H9 (cell line): Measurements from ENCODE around the gene CHRNB4. TPM values are rescaled to one million over a fixed set of nuclear protein-coding genes. Genes with fewer than 3 reads are reported as not detected.

ENCODE experiments used
- DNase-seq: peaks from one replicate; pipeline ENCODE4 v3.0.0-alpha.2; 2017
- H2AFZ ChIP-seq: one replicate; pipeline ENCODE4 v1.6.1; 2013; ENCODE audit warnings: mild to moderate bottlenecking, low read length, control low read depth, moderate library complexity
- H2AK5ac ChIP-seq: 2 replicates; pipeline ENCODE4 v1.6.1; 2013; ENCODE audit warnings: low read length, control low read depth, mixed read lengths; ENCODE audit not compliant: insufficient read length
- H2BK120ac ChIP-seq: one replicate; pipeline ENCODE4 v1.6.1; 2013; ENCODE audit warnings: low read depth, mild to moderate bottlenecking, low read length, control low read depth, inconsistent platforms; ENCODE audit not compliant: poor library complexity, severe bottlenecking
- H2BK12ac ChIP-seq: 2 replicates; pipeline ENCODE4 v1.6.1; 2013; ENCODE audit warnings: low read length, control low read depth, mixed read lengths, low read depth; ENCODE audit not compliant: insufficient read length
- H2BK15ac ChIP-seq: 2 replicates; pipeline ENCODE4 v1.6.1; 2013; ENCODE audit warnings: low read depth, low read length, control low read depth
- H2BK20ac ChIP-seq: one replicate; pipeline ENCODE4 v1.6.1; 2013; ENCODE audit warnings: low read depth, mild to moderate bottlenecking, low read length, control low read depth, inconsistent platforms; ENCODE audit not compliant: poor library complexity, severe bottlenecking
- H2BK5ac ChIP-seq: 2 replicates; pipeline ENCODE4 v1.6.1; 2013; ENCODE audit warnings: low read length, control low read depth, mixed read lengths; ENCODE audit not compliant: insufficient read length
- H3K14ac ChIP-seq: 2 replicates; pipeline ENCODE4 v1.6.1; 2013; ENCODE audit warnings: low read length, control low read depth; ENCODE audit not compliant: insufficient read depth
- H3K18ac ChIP-seq: 2 replicates; pipeline ENCODE4 v1.6.1; 2013; ENCODE audit warnings: low read depth, mild to moderate bottlenecking, mixed read lengths, low read length, control low read depth; ENCODE audit not compliant: insufficient read length
- H3K23ac ChIP-seq: 2 replicates; pipeline ENCODE4 v1.6.1; 2013; ENCODE audit warnings: low read length, control low read depth, mixed read lengths, low read depth; ENCODE audit not compliant: insufficient read length
- H3K23me2 ChIP-seq: 2 replicates; pipeline ENCODE4 v1.6.1; 2013; ENCODE audit warnings: low read depth, mild to moderate bottlenecking, mixed read lengths, low read length, control low read depth; ENCODE audit not compliant: insufficient read length, poor library complexity, severe bottlenecking
- H3K27ac ChIP-seq: 2 replicates; pipeline ENCODE4 v1.5.1; 2013; ENCODE audit warnings: low read length, control low read depth, mixed read lengths, low read depth; ENCODE audit not compliant: insufficient read length
- H3K27me3 ChIP-seq: 2 replicates; pipeline ENCODE4 v1.6.1; 2013; ENCODE audit warnings: low read length, control low read depth, inconsistent platforms; ENCODE audit not compliant: insufficient read depth
- H3K4ac ChIP-seq: 2 replicates; pipeline ENCODE4 v1.6.1; 2013; ENCODE audit warnings: low read depth, mild to moderate bottlenecking, control low read depth, inconsistent platforms, low read length, moderate library complexity
- H3K4me1 ChIP-seq: 2 replicates; pipeline ENCODE4 v1.6.1; 2013; ENCODE audit warnings: low read length, control low read depth, inconsistent platforms; ENCODE audit not compliant: insufficient read depth
- H3K4me2 ChIP-seq: 2 replicates; pipeline ENCODE4 v1.6.1; 2013; ENCODE audit warnings: low read length, control low read depth, mixed read lengths; ENCODE audit not compliant: insufficient read length, insufficient read depth
- H3K56ac ChIP-seq: 2 replicates; pipeline ENCODE4 v1.6.1; 2013; ENCODE audit warnings: low read depth, mild to moderate bottlenecking, mixed read lengths, low read length, control low read depth; ENCODE audit not compliant: insufficient read length
- H3K79me1 ChIP-seq: 2 replicates; pipeline ENCODE4 v1.6.1; 2013; ENCODE audit warnings: low read depth, mild to moderate bottlenecking, moderate library complexity, low read length, control low read depth, inconsistent platforms; ENCODE audit not compliant: insufficient read depth, poor library complexity, severe bottlenecking
- H3K79me2 ChIP-seq: 2 replicates; pipeline ENCODE4 v1.6.1; 2013; ENCODE audit warnings: low read length, control low read depth, inconsistent platforms; ENCODE audit not compliant: insufficient read depth
- H3K9ac ChIP-seq: 2 replicates; pipeline ENCODE4 v1.6.1; 2013; ENCODE audit warnings: low read length, control low read depth, mixed read lengths; ENCODE audit not compliant: insufficient read length; ENCODE audit errors: extremely low read depth
- H3K9me3 ChIP-seq: one replicate; pipeline ENCODE4 v1.6.1; 2013; ENCODE audit warnings: low read depth, low read length, inconsistent platforms; ENCODE audit not compliant: control insufficient read depth
- H3T11ph ChIP-seq: one replicate; pipeline ENCODE4 v1.6.1; 2013; ENCODE audit warnings: mild to moderate bottlenecking, low read length, control low read depth, inconsistent platforms
- H4K20me1 ChIP-seq: one replicate; pipeline ENCODE4 v1.6.1; 2013; ENCODE audit not compliant: control insufficient read depth, insufficient read length, insufficient read depth
- H4K5ac ChIP-seq: 2 replicates; pipeline ENCODE4 v1.6.1; 2013; ENCODE audit warnings: low read depth, mild to moderate bottlenecking, mixed read lengths, low read length, control low read depth; ENCODE audit not compliant: insufficient read length
- H4K8ac ChIP-seq: replicated peaks from 2 replicates; pipeline ENCODE4 v1.6.1; 2013; ENCODE audit warnings: low read length, control low read depth, mixed read lengths, low read depth; ENCODE audit not compliant: insufficient read length
- H4K91ac ChIP-seq: 2 replicates; pipeline ENCODE4 v1.6.1; 2013; ENCODE audit warnings: low read depth, mild to moderate bottlenecking, moderate library complexity, mixed read lengths, low read length, control low read depth; ENCODE audit not compliant: insufficient read length
- H3K27ac Mint-ChIP-seq, 3 experiments: 2 replicates in 2 of 3; 3 replicates in 1 of 3; pipeline ENCODE4 v1.8.0; 2020 to 2021; ENCODE audit warnings: mixed read lengths in 3 of 3, mild to moderate bottlenecking in 1 of 3, moderate library complexity in 1 of 3
- H3K27me3 Mint-ChIP-seq: 2 replicates; pipeline ENCODE4 v1.8.0; 2021; ENCODE audit warnings: low read depth, mild to moderate bottlenecking, moderate library complexity, mixed read lengths
- H3K36me3 Mint-ChIP-seq, 3 experiments: 2 replicates in 2 of 3; 3 replicates in 1 of 3; pipeline ENCODE4 v1.8.0; 2020 to 2021; ENCODE audit warnings: low read depth in 3 of 3, mixed read lengths in 3 of 3; ENCODE audit not compliant: insufficient read depth in 1 of 3
- H3K4me1 Mint-ChIP-seq, 2 experiments: 2 replicates each; pipeline ENCODE4 v1.8.0; 2020; ENCODE audit warnings: mixed read lengths in 2 of 2
- H3K4me3 Mint-ChIP-seq, 2 experiments: 2 replicates in 1 of 2; 3 replicates in 1 of 2; pipeline ENCODE4 v1.8.0; 2020 to 2021; ENCODE audit warnings: mild to moderate bottlenecking in 2 of 2, mixed read lengths in 2 of 2, moderate library complexity in 1 of 2
- H3K9me3 Mint-ChIP-seq, 2 experiments: 2 replicates in 1 of 2; 3 replicates in 1 of 2; pipeline ENCODE4 v1.8.0; 2020; ENCODE audit warnings: mild to moderate bottlenecking in 2 of 2, mixed read lengths in 2 of 2, moderate library complexity in 1 of 2
- CTCF ChIP-seq: fragments of 200-600 bp; sonication (generic); conservative IDR thresholded peaks from 3 replicates; pipeline ENCODE4 v1.8.0; 2021; ENCODE audit warnings: antibody characterized with exemption, mild to moderate bottlenecking
- WGBS: extraction: QIAGEN DNeasy Blood & Tissue Kit; methylation state at CpG from one replicate; pipeline ENCODE4 v1.1.7; 2013; ENCODE audit warnings: missing lambda C conversion rate, low lambda C conversion rate, mixed read lengths; ENCODE audit not compliant: insufficient read length; ENCODE audit errors: extremely low coverage; 5-methylcytosine and 5-hydroxymethylcytosine counted together
- total RNA-seq: library from RNA; stranded (reverse); gene quantifications from 2 replicates; pipeline ENCODE4 v1.2.1, GENCODE V29; 2021

Gene CHRNB4
- total RNA-seq, 1 experiment from 2014 or later = 1.9 TPM

- TF ChIP-seq CTCF = no peak
- Histone ChIP-seq H4K91ac (no peak overlapping the region), H4K20me1 (no peaks in the 10 kb centered on the region), H3K4me2 (no peak overlapping the region), H2AFZ (no peak overlapping the region), H3K23me2 (no peaks in the 10 kb centered on the region), H2BK15ac (no peak overlapping the region), H3K56ac (no peak overlapping the region), H3K79me2 (no peaks in the 10 kb centered on the region), H3K27me3 (no peaks in the 10 kb centered on the region), H2BK20ac (no peak overlapping the region), H3K14ac (no peak overlapping the region), H3K27ac (no peak overlapping the region), H3K9me3 (no peaks in the 10 kb centered on the region), H3T11ph (no peak overlapping the region), H4K5ac (no peak overlapping the region), H2BK120ac (no peak overlapping the region), H3K18ac (no peak overlapping the region), H2AK5ac (no peak overlapping the region), H2BK12ac (no peak overlapping the region), H3K79me1 (no peaks in the 10 kb centered on the region), H3K4ac (no peak overlapping the region), H3K23ac (no peak overlapping the region), H3K9ac (no peak overlapping the region), H2BK5ac (no peak overlapping the region), H4K8ac (no peak overlapping the region), H3K4me1 (peaks cover 13% of the 10 kb centered on the region)
- Mint-ChIP-seq H3K4me1 (peaks cover 57 to 58% of the 10 kb centered on the region in 2 experiments), H3K9me3 (no peaks in the 10 kb centered on the region; a peak in 1 of 5 replicates), H3K4me3 (no peak overlapping the region), H3K36me3 (no peaks in the 10 kb centered on the region), H3K27ac (peak overlapping the region in 1 of 3 experiments; percentile 14; a peak in 2 of 7 replicates), H3K27me3 (peaks cover 14% of the 10 kb centered on the region)
- WGBS = no CpG with 5 or more reads among the region's 10 CpGs
- DNase-seq = no peak
These were observed 39.5 kb upstream of the CHRNB4 start for GRCh38 chr15:78680431-78681075.
